IgD-negative memory B cell (primary cell): ENCODE data around the gene IWS1. TPM values are rescaled to one million over a fixed set of nuclear protein-coding genes. Genes with fewer than 3 reads are reported as not detected.
"Not testable (repeated sequence)": the region's sequence is repeated elsewhere in the genome, so short reads cannot be mapped to it uniquely, and the experiment has no call there.

Experiments used
- H3K27ac Mint-ChIP-seq, 3 donors: one replicate each; pipeline ENCODE4 v1.8.0; 2020 to 2022; ENCODE audit warnings: mild to moderate bottlenecking in 3 of 3, mixed read lengths in 3 of 3, moderate library complexity in 1 of 3
- H3K27me3 Mint-ChIP-seq: one replicate; pipeline ENCODE4 v1.8.0; 2021; ENCODE audit warnings: mixed read lengths
- H3K36me3 Mint-ChIP-seq: one replicate; pipeline ENCODE4 v1.8.0; 2020; ENCODE audit warnings: mild to moderate bottlenecking, mixed read lengths
- H3K4me1 Mint-ChIP-seq, 3 donors: one replicate each; pipeline ENCODE4 v1.8.0; 2020 to 2022; ENCODE audit warnings: mixed read lengths in 3 of 3, mild to moderate bottlenecking in 1 of 3
- H3K4me3 Mint-ChIP-seq, 4 donors: one replicate each; pipeline ENCODE4 v1.8.0; 2020 to 2022; ENCODE audit warnings: mild to moderate bottlenecking in 4 of 4, mixed read lengths in 4 of 4, moderate library complexity in 3 of 4
- H3K9me3 Mint-ChIP-seq, 3 donors: one replicate each; pipeline ENCODE4 v1.8.0; 2020 to 2021; ENCODE audit warnings: mixed read lengths in 3 of 3, mild to moderate bottlenecking in 1 of 3
- polyA plus RNA-seq: library from polyadenylated mRNA; unstranded; fragments of 300-500 nt; fragmentation: Illumina TruSeq; gene quantifications from one replicate; pipeline ENCODE4 v1.2.3, GENCODE V29; 2021

IWS1 gene
- 30.0 TPM for polyA plus RNA-seq

GRCh38 chr2:127526132-127527000, at the start of gene IWS1:
TSS of gene IWS1 (minus strand) at chr2:127526489. CDS start at chr2:127526208, 281 bp downstream.
- Mint-ChIP-seq H3K27me3 (no peaks in the 10 kb centered on the region), H3K4me3 (peak within 1 kb of the TSS; percentile 96 to 100 (median 98)), H3K27ac (peak within 1 kb of the TSS; percentile 99 to 100 (median 100)), H3K9me3 (peaks cover 0 to 2% (median 0%) of the 10 kb centered on the region in 3 donors), H3K36me3 (peaks cover 3% of the 10 kb centered on the region), H3K4me1 (peaks cover 23 to 26% (median 25%) of the 10 kb centered on the region in 3 donors)

DNA sequence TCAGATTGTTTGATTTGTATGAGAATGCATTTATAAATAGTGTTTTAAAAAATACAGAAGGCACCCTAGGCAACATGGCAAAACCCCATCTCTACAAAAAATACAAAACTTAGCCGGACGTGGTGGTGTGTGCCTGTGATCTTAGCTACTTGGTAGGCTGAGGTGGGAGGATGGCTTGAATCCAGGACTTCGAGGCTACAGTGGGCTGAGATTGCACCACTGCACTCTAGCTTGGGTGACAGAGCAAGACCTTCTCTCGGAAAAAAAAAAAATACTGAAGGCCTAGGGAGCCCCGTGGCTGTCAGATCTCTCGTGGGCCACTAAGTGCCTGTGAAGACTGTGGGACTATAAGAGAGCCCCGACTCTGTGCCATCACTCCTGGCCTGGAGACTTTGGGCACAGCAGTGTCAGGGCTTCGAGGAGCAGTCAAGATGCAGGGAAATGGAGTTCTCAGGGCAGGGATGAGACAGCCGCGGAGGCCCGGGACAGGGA, 49.7 kb upstream of the IWS1 start:
- Mint-ChIP-seq H3K27ac (peak overlapping the region in 1 of 3 donors; percentile 32), H3K9me3 (peaks cover 0 to 1% (median 0%) of the 10 kb centered on the region in 3 donors), H3K4me1 (peaks cover 36 to 42% (median 40%) of the 10 kb centered on the region in 3 donors), H3K27me3 (peaks cover 3% of the 10 kb centered on the region), H3K36me3 (no peaks in the 10 kb centered on the region), H3K4me3 (peak overlapping the region in 1 of 4 donors; percentile 71)

DNA sequence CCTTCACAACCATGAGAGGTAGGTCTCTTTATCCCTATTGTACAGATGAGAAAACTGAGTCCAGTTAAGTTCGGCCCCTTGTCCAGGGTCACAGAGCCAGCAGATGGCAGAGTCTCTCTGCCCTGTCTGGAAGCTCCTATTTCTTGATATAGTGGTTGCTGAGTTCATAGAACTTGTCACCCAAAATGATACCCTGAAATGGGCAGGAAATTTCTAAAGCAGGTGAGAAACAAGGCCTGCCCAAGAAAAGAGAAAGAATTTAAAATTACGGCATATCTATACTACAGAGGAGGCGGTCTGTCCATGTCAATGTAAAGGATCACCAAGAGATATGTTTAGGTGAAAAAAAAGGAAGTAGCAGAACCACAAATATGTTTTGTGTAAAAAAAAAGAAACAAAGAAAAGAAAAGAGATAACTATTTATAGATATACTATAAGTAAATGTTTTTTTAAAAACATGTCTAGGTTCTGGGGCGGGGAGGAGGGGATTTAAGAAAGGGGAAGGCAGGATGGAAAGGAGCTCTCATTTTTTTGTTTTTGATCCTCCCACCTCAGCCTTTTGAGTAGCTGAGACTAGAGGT, 49.0 kb upstream of the IWS1 start:
- no peaks in the 10 kb centered on the region for H3K36me3 Mint-ChIP-seq
- peaks cover 3% of the 10 kb centered on the region for H3K27me3 Mint-ChIP-seq

DNA sequence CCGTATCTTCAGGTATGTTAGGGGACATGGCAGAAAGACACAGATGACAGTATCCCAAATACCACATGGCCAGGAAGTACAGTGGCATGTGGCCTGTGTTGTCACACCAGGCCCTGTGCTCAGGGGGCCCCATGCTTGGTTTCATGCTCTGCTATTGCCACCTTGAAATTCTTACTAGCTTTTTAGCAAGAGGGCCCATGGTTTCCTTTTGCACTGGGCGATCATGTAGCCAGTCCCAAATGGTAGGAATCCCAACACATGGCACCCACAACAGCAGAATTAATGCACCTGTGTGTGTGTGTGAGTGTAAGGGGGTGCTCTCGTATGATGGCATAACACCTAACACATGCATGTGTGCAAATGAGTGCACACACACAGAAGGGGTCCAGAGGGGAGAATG, 48.4 kb upstream of the IWS1 start:
- no peak overlapping the region for H3K4me3 Mint-ChIP-seq
- no peaks in the 10 kb centered on the region for H3K36me3 Mint-ChIP-seq
- H3K27ac Mint-ChIP-seq, result peak overlapping the region in 1 of 3 donors; percentile 80
- peaks cover 36 to 42% (median 40%) of the 10 kb centered on the region in 3 donors for H3K4me1 Mint-ChIP-seq
- H3K27me3 Mint-ChIP-seq, result peaks cover 3% of the 10 kb centered on the region
- H3K9me3 Mint-ChIP-seq, result peaks cover 0 to 1% (median 0%) of the 10 kb centered on the region in 3 donors

More for the DNA sequence above, 49.0 kb upstream of the IWS1 start:
- Mint-ChIP-seq H3K4me1 (peaks cover 36 to 42% (median 40%) of the 10 kb centered on the region in 3 donors), H3K9me3 (peaks cover 0 to 1% (median 0%) of the 10 kb centered on the region in 3 donors), H3K27ac (peak overlapping the region; percentile 4 to 80 (median 32)), H3K4me3 (peak overlapping the region in 3 of 4 donors; percentile 3 to 80 (median 13))

DNA sequence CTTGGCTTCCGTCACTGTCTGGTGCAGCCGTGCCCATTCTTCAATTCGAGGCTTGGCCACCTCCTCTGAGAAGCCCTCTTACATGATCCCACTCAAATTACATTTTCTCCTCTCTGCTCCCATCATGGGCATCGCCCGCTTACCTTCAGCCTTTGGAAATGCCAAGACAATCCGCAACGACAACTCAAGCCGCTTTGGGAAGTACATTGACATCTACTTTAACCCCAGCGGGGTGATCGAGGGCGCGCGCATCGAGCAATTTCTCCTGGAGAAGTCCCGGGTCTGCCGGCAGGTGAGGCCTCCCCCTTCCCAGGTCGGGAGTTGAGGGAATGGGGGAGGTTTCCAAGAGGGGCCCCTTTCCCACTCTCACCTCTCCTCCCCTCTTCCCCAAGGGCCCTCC, 47.5 kb upstream of the IWS1 start:
- Mint-ChIP-seq H3K27ac (peak overlapping the region in 1 of 3 donors; percentile 50), H3K4me3 (no peak overlapping the region), H3K4me1 (peaks cover 32 to 42% (median 40%) of the 10 kb centered on the region in 3 donors), H3K36me3 (no peaks in the 10 kb centered on the region), H3K27me3 (peaks cover 3% of the 10 kb centered on the region), H3K9me3 (no peaks in the 10 kb centered on the region)

GRCh38 chr2:127573298-127573697, 47.0 kb upstream of the IWS1 start:
- Mint-ChIP-seq H3K27me3 (peaks cover 3% of the 10 kb centered on the region), H3K27ac (no peak overlapping the region), H3K4me1 (peaks cover 27 to 38% (median 36%) of the 10 kb centered on the region in 3 donors), H3K9me3 (no peaks in the 10 kb centered on the region), H3K36me3 (no peaks in the 10 kb centered on the region), H3K4me3 (no peak overlapping the region)

DNA sequence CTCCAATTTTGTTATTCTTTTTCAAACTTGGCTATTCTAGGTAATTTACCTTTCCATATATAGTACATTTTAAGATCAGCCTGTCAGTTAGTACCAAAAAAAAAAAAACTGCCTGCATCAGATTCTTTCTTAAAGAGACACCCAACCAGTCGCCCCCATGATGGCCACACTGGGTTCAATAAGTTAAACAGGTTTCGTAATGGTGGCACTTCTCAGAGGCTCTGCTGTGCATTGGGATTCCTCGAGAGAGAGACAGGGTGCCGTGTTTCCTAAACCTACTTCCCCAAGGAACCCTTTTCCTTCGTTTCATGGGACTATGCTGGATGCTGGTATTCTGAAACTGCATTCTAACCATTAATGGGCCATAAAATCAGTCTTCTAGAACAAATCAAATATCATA, 46.6 kb upstream of the IWS1 start:
- H3K4me3 Mint-ChIP-seq, result no peak overlapping the region
- no peaks in the 10 kb centered on the region for H3K9me3 Mint-ChIP-seq
- peaks cover under 1% of the 10 kb centered on the region for H3K27me3 Mint-ChIP-seq
- H3K27ac Mint-ChIP-seq, result no peak overlapping the region
- peaks cover 22 to 33% (median 33%) of the 10 kb centered on the region in 3 donors for H3K4me1 Mint-ChIP-seq
- H3K36me3 Mint-ChIP-seq, result no peaks in the 10 kb centered on the region

DNA sequence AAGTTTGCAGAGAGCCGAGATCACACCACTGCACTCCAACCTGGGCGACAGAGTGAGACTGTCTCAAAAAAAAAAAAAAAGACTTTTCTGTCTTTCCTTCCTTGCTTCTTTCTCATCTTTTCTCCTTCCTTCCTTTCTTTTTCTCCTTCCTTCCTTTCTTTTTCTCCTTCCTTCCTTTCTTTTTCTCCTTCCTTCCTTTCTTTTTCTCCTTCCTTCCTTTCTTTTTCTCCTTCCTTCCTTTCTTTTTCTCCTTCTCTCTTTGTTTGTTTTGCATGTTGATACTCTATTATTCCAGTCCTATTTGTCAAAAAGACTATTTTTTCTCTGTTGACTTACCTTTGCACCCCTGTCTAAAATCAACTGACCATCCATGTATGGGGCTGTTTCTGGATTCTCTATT, 46.1 kb upstream of the IWS1 start:
- H3K27ac Mint-ChIP-seq, H3K4me3 Mint-ChIP-seq, H3K27me3 Mint-ChIP-seq, H3K36me3 Mint-ChIP-seq, H3K9me3 Mint-ChIP-seq: not testable (repeated sequence)
- peaks cover 18 to 28% (median 28%) of the 10 kb centered on the region in 3 donors for H3K4me1 Mint-ChIP-seq

DNA sequence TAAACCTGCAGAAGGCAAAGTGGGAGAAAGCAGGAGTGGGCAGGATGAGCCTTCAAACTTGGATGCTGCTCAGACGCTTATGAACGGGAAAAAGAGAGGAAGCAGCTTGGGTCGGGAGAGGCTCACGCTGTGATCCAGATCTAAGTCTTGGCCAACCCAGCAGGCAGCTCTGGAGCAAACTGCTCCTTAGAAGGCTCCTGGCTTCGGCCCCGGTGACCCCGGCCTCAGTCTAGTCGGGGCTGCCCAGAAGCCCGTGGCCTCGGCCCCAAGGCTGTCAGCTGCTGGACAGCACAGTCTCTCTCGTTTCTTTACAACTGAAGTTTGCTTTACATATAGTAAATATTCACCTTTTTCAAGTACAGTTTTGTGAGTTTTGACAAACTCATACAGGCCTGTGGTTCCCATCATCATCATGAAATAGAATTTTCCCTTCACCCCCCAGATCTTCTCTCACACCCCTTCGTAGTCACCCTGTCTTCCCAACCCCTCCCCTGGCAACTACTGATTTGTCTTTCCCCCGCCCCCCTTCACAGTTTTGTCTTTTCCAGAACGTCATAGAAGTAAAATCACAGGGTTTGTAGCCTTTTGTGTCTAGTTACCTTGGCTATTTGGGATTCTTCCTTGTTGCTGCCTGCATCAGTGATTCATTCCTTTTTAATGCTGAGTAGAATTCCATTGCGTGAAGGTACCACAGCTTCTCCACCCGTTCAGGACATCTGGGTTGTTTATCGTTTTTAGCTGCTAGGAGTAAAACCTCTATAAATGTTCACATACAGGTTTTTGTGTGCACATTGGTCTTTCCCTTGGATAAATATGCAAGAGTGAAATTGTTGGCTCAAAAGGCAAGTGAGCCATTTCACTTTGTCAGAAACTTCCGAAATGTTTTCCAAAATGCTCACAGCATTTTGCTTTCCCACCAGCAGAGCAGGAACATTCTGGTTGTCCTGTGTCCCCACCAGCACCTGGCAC, 44.3 kb upstream of the IWS1 start:
- H3K27me3 Mint-ChIP-seq, result no peaks in the 10 kb centered on the region
- no peaks in the 10 kb centered on the region for H3K36me3 Mint-ChIP-seq
- peak overlapping the region in 2 of 3 donors; percentile 36 to 54 for H3K27ac Mint-ChIP-seq
- peaks cover 12 to 18% (median 14%) of the 10 kb centered on the region in 3 donors for H3K4me1 Mint-ChIP-seq
- no peaks in the 10 kb centered on the region for H3K9me3 Mint-ChIP-seq
- H3K4me3 Mint-ChIP-seq, result no peak overlapping the region

DNA sequence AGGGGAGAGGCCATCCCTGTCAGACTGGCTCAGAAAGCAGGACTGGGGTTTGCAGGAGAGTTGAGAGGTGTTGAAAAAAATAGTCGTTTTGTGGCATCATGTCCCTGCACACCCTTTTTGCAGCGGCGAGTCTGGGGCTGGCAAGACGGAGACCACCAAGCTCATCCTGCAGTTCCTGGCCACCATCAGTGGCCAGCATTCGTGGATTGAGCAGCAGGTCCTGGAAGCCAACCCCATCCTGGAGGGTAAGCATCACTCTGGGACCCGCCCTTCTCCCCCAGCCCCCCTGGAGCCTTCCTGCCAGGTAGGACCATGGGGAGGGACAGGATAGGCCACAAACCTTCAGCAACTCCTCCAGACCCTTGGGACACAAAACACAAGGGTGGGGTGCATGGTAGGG, 43.4 kb upstream of the IWS1 start:
- no peak overlapping the region for H3K27ac Mint-ChIP-seq

DNA sequence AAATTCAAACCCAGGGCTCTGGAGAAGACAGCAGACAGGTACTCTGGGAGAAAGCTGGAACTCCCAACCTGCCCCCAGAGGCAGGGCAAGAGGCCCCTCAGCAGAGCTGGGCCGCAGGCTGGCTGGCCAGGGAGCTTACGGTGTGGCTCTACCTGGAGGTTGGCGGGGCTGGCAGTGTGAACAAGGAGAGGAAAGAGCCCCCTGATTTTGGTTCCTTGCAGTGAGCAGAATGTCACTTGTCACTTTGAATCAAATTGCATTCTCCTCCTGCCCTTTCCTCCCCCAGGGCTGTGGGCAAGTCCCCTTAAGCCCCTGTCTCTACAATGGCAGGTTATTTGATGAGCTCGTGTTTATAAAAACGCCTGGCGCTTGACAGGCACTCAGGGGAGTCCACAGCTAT, 41.8 kb upstream of the IWS1 start:
- Mint-ChIP-seq H3K4me1 (peaks cover 10 to 17% (median 11%) of the 10 kb centered on the region in 3 donors), H3K27ac (peak overlapping the region in 1 of 3 donors; percentile 85), H3K4me3 (no peak overlapping the region), H3K27me3 (no peaks in the 10 kb centered on the region), H3K9me3 (no peaks in the 10 kb centered on the region), H3K36me3 (peaks cover under 1% of the 10 kb centered on the region)

More for the DNA sequence above, 43.4 kb upstream of the IWS1 start:
- Mint-ChIP-seq H3K4me3 (no peak overlapping the region), H3K4me1 (peaks cover 5 to 10% (median 7%) of the 10 kb centered on the region in 3 donors), H3K27me3 (no peaks in the 10 kb centered on the region), H3K36me3 (no peaks in the 10 kb centered on the region), H3K9me3 (no peaks in the 10 kb centered on the region)

DNA sequence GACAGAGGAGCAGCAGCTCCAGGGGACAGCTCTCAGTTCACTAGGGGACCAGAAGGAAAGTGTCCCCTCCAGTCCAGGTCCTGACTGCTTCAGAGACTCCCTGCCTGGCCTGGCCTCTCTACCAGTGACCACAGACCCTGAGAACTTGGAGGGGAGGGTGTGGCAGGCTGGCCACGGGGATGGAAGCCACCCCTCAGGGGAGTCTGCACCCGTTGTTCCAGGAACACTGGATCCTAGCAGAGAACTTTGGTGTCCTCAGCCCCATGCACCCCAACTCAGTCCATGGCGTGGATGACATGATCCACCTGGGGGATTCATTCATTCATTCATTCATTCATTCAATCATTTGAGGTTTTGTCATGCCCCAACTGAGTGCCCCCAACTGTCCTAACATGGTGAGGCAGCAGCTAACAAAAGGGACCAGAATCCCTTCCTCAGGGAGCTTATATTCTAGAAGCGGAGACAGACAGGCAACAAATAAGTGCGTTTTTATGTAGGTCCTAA, 41.1 kb upstream of the IWS1 start:
- no peaks in the 10 kb centered on the region for H3K27me3 Mint-ChIP-seq
- peaks cover 4% of the 10 kb centered on the region for H3K36me3 Mint-ChIP-seq
- peaks cover 6 to 19% (median 7%) of the 10 kb centered on the region in 3 donors for H3K4me1 Mint-ChIP-seq
- peak overlapping the region in 1 of 3 donors; percentile 85 for H3K27ac Mint-ChIP-seq
- H3K4me3 Mint-ChIP-seq, result peak overlapping the region in 1 of 4 donors; percentile 27
- peaks cover 0 to 2% (median 1%) of the 10 kb centered on the region in 3 donors for H3K9me3 Mint-ChIP-seq

DNA sequence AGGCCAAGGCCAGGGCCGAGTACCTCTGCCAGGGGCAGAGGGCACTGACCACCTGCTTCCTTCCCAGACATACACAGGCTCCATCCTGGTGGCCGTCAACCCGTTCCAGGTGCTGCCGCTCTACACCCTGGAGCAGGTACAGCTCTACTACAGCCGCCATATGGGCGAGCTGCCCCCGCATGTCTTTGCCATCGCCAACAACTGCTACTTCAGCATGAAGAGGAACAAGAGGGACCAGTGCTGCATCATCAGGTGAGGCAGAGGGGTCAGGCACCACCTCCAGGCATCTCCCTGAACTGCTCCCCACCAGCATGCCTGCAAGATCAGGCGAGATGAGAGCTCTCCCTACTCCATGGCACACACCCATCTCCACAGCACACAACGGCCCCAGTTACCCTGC, 40.3 kb upstream of the IWS1 start:
- H3K9me3 Mint-ChIP-seq, result peaks cover 0 to 2% (median 1%) of the 10 kb centered on the region in 3 donors
- H3K27ac Mint-ChIP-seq, result no peak overlapping the region
- no peak overlapping the region for H3K4me3 Mint-ChIP-seq
- peaks cover 4% of the 10 kb centered on the region for H3K36me3 Mint-ChIP-seq
- peaks cover 6 to 18% (median 6%) of the 10 kb centered on the region in 3 donors for H3K4me1 Mint-ChIP-seq
- no peaks in the 10 kb centered on the region for H3K27me3 Mint-ChIP-seq

DNA sequence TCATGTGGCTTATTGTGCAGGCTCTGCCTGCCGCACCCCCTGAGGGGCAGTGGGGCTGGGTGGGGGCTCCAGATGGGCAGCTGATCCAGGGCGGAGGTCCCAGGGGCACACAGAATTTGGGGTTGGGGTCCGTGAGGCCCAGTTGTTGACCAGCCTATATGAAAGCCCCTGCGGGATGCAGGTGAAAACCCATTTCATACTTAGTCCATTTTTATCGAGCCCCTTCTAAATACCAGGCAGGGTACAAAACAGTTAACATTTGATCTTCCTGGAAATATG, 39.8 kb upstream of the IWS1 start:
- Mint-ChIP-seq H3K4me3 (no peak overlapping the region), H3K9me3 (peaks cover 0 to 2% (median 1%) of the 10 kb centered on the region in 3 donors), H3K4me1 (peaks cover 6 to 18% (median 6%) of the 10 kb centered on the region in 3 donors), H3K36me3 (peaks cover 4% of the 10 kb centered on the region), H3K27me3 (no peaks in the 10 kb centered on the region), H3K27ac (no peak overlapping the region)
